OCI-LY1 (cell line): ENCODE measurements around the gene LCAT.

Experiments used
- EZH2 ChIP-seq: fragments of 200-600 bp; sonication (generic), shearing (Covaris generic); IDR thresholded peaks from 2 replicates; pipeline ENCODE4 v1.8.0; 2017; ENCODE audit warnings: borderline replicate concordance, mixed run types, mild to moderate bottlenecking, antibody characterized with exemption, low read length, moderate library complexity, mixed read lengths
- TF ChIP-seq, protein P1 (sequence below): fragments of 200-600 bp; sonication (generic), shearing (Covaris generic); IDR thresholded peaks from 2 replicates; pipeline ENCODE4 v1.5.1; 2017; ENCODE audit warnings: mild to moderate bottlenecking, antibody characterized with exemption, low read length, moderate library complexity, mixed read lengths

DNA sequence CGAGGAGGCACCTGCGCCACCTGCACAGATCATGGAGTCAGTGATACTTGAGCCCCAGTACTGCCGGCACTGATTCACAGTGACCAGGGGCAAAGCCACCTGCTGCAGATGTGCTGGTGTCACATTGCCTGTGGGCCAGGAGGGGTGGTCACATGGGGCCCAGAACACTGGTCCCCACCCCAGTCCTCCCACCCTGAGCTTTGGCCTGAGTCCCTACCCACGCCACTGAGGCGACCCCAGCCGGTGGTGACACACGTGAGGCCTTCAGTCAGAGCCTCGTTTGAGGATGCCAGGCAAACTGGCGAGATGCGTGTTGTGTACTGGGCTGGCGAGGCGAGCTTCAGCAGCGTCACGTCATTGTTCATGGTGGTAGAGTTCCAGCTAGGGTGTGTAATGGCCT, 13.7 kb downstream of the LCAT start:
- TF ChIP-seq, protein P1, sequence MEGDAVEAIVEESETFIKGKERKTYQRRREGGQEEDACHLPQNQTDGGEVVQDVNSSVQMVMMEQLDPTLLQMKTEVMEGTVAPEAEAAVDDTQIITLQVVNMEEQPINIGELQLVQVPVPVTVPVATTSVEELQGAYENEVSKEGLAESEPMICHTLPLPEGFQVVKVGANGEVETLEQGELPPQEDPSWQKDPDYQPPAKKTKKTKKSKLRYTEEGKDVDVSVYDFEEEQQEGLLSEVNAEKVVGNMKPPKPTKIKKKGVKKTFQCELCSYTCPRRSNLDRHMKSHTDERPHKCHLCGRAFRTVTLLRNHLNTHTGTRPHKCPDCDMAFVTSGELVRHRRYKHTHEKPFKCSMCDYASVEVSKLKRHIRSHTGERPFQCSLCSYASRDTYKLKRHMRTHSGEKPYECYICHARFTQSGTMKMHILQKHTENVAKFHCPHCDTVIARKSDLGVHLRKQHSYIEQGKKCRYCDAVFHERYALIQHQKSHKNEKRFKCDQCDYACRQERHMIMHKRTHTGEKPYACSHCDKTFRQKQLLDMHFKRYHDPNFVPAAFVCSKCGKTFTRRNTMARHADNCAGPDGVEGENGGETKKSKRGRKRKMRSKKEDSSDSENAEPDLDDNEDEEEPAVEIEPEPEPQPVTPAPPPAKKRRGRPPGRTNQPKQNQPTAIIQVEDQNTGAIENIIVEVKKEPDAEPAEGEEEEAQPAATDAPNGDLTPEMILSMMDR = no peak
- no peak for TF ChIP-seq EZH2
